Neural progenitor cell (in vitro differentiated cells): ENCODE results near the gene GLB1L2.

ENCODE experiments used
- EZH2 ChIP-seq: fragments of 200-600 bp; sonication (generic); IDR thresholded peaks from 2 replicates; pipeline ENCODE4 v1.6.1; 2017; ENCODE audit warnings: antibody characterized with exemption, mild to moderate bottlenecking, moderate library complexity
- EZH2phosphoT487 ChIP-seq: fragments of 200-600 bp; sonication (generic); IDR thresholded peaks from 2 replicates; pipeline ENCODE4 v1.6.1; 2017; ENCODE audit warnings: antibody characterized with exemption
- TF ChIP-seq, protein P1 (sequence below): fragments of 200-600 bp; sonication (generic); IDR thresholded peaks from 2 replicates; pipeline ENCODE4 v1.5.1; 2017; ENCODE audit warnings: antibody characterized with exemption, mild to moderate bottlenecking

DNA sequence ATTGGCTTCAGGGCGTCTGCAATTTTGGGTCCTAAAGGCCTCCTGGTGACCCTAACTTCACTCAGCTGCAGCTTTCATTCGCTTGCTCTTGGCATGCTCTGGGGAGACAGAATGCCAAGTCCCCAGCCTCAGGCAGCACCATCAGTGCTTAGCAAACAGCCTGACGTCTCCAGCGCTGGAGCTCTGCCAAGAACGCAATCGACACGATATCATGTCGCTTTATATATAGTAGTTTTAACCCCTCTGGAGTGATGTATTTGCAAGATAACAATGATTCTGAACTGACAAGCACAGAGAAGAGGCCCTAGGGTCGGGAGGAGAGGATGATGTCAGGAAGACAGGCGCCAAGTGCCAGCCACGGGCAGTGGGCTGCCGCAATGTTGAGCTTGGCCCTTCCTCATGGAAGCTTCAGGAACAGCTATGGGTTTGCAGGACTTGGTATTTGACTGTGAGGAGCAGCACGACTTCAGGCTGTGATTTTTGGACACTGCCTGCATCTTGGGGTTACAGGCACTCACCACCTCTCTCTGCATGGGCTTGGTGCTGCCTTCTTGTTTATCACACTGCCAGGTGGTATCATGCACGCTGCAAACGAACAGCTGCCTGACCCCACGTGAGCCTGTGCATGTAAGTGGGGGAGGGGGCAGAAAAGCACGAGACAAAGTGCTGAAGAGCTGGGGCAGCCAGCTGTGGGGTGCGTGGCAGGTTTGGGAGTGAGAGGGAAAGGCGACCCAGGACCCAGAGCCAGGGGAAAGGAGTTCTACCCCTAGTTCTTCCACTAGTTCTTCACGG, 54.2 kb downstream of the GLB1L2 start:
- TF ChIP-seq, protein P1, sequence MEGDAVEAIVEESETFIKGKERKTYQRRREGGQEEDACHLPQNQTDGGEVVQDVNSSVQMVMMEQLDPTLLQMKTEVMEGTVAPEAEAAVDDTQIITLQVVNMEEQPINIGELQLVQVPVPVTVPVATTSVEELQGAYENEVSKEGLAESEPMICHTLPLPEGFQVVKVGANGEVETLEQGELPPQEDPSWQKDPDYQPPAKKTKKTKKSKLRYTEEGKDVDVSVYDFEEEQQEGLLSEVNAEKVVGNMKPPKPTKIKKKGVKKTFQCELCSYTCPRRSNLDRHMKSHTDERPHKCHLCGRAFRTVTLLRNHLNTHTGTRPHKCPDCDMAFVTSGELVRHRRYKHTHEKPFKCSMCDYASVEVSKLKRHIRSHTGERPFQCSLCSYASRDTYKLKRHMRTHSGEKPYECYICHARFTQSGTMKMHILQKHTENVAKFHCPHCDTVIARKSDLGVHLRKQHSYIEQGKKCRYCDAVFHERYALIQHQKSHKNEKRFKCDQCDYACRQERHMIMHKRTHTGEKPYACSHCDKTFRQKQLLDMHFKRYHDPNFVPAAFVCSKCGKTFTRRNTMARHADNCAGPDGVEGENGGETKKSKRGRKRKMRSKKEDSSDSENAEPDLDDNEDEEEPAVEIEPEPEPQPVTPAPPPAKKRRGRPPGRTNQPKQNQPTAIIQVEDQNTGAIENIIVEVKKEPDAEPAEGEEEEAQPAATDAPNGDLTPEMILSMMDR: no peak
- TF ChIP-seq EZH2 (no peak), EZH2phosphoT487 (no peak)
